Esophagus muscularis mucosa (tissue), 3 donors: ENCODE data around the gene CCNF.

Experiments used
- CTCF ChIP-seq, 3 experiments: fragments of 200-600 bp in 2 of 3; fragments of 450-650 bp in 1 of 3; sonication (generic) in 2 of 3; IDR thresholded peaks; one replicate each; pipeline ENCODE4 v1.5.1; 2017 to 2019; ENCODE audit warnings: antibody characterized with exemption in 3 of 3, mild to moderate bottlenecking in 2 of 3, moderate library complexity in 1 of 3
- POLR2A ChIP-seq: fragments of 450-650 bp; IDR thresholded peaks from one replicate; pipeline ENCODE4 v1.6.1; 2017; ENCODE audit warnings: antibody characterized with exemption, moderate library complexity, mild to moderate bottlenecking, low read depth
- POLR2AphosphoS5 ChIP-seq, 2 donors: sonication (generic); formaldehyde crosslinking; IDR thresholded peaks; one replicate each; pipeline ENCODE4 v1.6.1; 2017; ENCODE audit warnings: antibody characterized with exemption in 2 of 2

GRCh38 chr16:2429771-2430663 is 770 bp downstream of the CCNF start:
- TF ChIP-seq CTCF (IDR thresholded peaks at IDR 0.05) (no peak), POLR2A (no peak), POLR2AphosphoS5 (IDR thresholded peaks at IDR 0.05) (no peak)
